HFFc6 (cell line): ENCODE data around the gene S100A8. TPM values are rescaled to one million over a fixed set of nuclear protein-coding genes. Genes with fewer than 3 reads are reported as not detected.

Experiments used
- DNase-seq: peaks from one replicate; pipeline ENCODE4 v3.0.0-alpha.2; 2018
- H3K27ac Mint-ChIP-seq: 2 replicates; pipeline ENCODE4 v1.8.0; 2020; ENCODE audit warnings: mild to moderate bottlenecking, mixed read lengths
- H3K27me3 Mint-ChIP-seq: 2 replicates; pipeline ENCODE4 v1.8.0; 2021; ENCODE audit warnings: mild to moderate bottlenecking, moderate library complexity, mixed read lengths; ENCODE audit not compliant: insufficient read depth
- H3K36me3 Mint-ChIP-seq: 2 replicates; pipeline ENCODE4 v1.8.0; 2021; ENCODE audit warnings: low read depth, mixed read lengths
- H3K4me1 Mint-ChIP-seq: 2 replicates; pipeline ENCODE4 v1.8.0; 2020; ENCODE audit warnings: low read depth, mixed read lengths
- H3K4me3 Mint-ChIP-seq: 2 replicates; pipeline ENCODE4 v1.8.0; 2020; ENCODE audit warnings: mild to moderate bottlenecking, moderate library complexity, mixed read lengths
- H3K9me3 Mint-ChIP-seq: 2 replicates; pipeline ENCODE4 v1.8.0; 2020; ENCODE audit warnings: mild to moderate bottlenecking, mixed read lengths
- total RNA-seq, 6 experiments: library from RNA; stranded (reverse); fragmentation: NEBNext Ultra II Directional; extraction: Animal tissue kit (Norgen Biotek cat#: 25700); gene quantifications; 2 replicates in 1 of 6; 3 replicates in 5 of 6; pipeline ENCODE4 v1.2.3, GENCODE V29; 2021
- TF ChIP-seq, protein P1 (sequence below): fragments of 200-600 bp; sonication (generic); IDR thresholded peaks from 2 replicates; pipeline ENCODE4 v1.5.0; 2021; ENCODE audit warnings: antibody characterized with exemption, mild to moderate bottlenecking

The S100A8 gene
- total RNA-seq, 6 experiments from 2014 or later, result not detected

DNA sequence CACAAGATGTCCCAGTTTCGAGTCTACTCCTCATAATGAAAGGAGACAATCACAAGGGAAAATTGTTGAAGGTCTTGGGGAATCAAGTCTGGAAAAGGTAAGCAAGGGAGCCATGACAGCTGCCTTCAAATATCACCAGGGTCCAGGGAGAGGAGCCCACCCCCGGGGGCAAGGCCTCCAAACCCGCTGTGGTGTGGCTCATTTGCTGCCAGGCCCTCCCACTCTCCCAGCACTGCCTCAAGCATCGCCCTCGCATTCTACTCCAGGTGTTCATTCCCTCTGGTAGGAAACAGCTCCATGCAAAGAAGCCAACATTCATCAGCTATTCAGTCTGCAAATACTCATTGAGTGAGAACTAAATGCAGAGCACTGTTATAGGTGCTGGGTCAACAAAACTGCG lies 24.6 kb downstream of the S100A8 start:
- DNase-seq, result no peak
- no peaks in the 10 kb centered on the region for H3K9me3 Mint-ChIP-seq
- no peak overlapping the region for H3K4me3 Mint-ChIP-seq
- no peaks in the 10 kb centered on the region for H3K4me1 Mint-ChIP-seq
- no peak overlapping the region for H3K27ac Mint-ChIP-seq
- no peaks in the 10 kb centered on the region for H3K36me3 Mint-ChIP-seq
- peaks cover 41% of the 10 kb centered on the region for H3K27me3 Mint-ChIP-seq
- TF ChIP-seq, protein P1, sequence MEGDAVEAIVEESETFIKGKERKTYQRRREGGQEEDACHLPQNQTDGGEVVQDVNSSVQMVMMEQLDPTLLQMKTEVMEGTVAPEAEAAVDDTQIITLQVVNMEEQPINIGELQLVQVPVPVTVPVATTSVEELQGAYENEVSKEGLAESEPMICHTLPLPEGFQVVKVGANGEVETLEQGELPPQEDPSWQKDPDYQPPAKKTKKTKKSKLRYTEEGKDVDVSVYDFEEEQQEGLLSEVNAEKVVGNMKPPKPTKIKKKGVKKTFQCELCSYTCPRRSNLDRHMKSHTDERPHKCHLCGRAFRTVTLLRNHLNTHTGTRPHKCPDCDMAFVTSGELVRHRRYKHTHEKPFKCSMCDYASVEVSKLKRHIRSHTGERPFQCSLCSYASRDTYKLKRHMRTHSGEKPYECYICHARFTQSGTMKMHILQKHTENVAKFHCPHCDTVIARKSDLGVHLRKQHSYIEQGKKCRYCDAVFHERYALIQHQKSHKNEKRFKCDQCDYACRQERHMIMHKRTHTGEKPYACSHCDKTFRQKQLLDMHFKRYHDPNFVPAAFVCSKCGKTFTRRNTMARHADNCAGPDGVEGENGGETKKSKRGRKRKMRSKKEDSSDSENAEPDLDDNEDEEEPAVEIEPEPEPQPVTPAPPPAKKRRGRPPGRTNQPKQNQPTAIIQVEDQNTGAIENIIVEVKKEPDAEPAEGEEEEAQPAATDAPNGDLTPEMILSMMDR, result no peak

- H3K36me3 Mint-ChIP-seq, result no peaks in the 10 kb centered on the region
- TF ChIP-seq, protein P1, result no peak
Measured at GRCh38 chr1:153365696-153366095, 25.2 kb downstream of the S100A8 start.

GRCh38 chr1:153364766-153365666 lies 25.9 kb downstream of the S100A8 start:
- no peak overlapping the region for H3K27ac Mint-ChIP-seq
- no peaks in the 10 kb centered on the region for H3K36me3 Mint-ChIP-seq
- TF ChIP-seq, protein P1, result no peak
- no peak for DNase-seq
- H3K4me3 Mint-ChIP-seq, result no peak overlapping the region
- no peaks in the 10 kb centered on the region for H3K4me1 Mint-ChIP-seq
- no peaks in the 10 kb centered on the region for H3K9me3 Mint-ChIP-seq
- peaks cover 42% of the 10 kb centered on the region for H3K27me3 Mint-ChIP-seq

More at GRCh38 chr1:153365696-153366095, 25.2 kb downstream of the S100A8 start:
- Mint-ChIP-seq H3K4me1 (no peaks in the 10 kb centered on the region), H3K4me3 (no peak overlapping the region), H3K27me3 (peaks cover 39% of the 10 kb centered on the region), H3K27ac (no peak overlapping the region), H3K9me3 (no peaks in the 10 kb centered on the region)
- no peak for DNase-seq

DNA sequence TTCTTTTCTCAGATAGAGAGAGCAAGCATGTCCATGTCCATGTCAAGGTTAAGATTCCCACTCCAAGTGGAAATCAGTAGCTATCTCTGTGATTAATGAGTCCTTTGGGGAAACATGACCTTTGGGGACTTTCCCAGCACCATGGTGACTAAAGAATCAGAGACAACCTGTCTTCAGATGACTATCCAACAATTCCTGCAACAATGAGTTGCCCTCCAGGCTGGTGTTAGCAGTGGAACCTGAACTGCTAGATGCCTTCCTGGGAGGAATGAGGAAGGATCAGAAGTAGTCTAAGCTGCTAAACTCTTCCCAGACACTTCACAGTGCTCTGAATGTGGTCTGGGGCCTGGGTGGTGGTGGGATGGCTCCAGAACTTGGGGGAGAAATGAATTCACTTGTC lies 26.7 kb downstream of the S100A8 start:
- Mint-ChIP-seq H3K4me3 (no peak overlapping the region), H3K36me3 (no peaks in the 10 kb centered on the region), H3K4me1 (no peaks in the 10 kb centered on the region), H3K27ac (no peak overlapping the region), H3K27me3 (peaks cover 42% of the 10 kb centered on the region), H3K9me3 (no peaks in the 10 kb centered on the region)
- TF ChIP-seq, protein P1, result no peak
- no peak for DNase-seq

GRCh38 chr1:153363641-153364040 lies 27.2 kb downstream of the S100A8 start:
- TF ChIP-seq, protein P1, result no peak
- H3K36me3 Mint-ChIP-seq, result no peaks in the 10 kb centered on the region
- H3K4me3 Mint-ChIP-seq, result no peak overlapping the region
- no peaks in the 10 kb centered on the region for H3K4me1 Mint-ChIP-seq
- no peaks in the 10 kb centered on the region for H3K9me3 Mint-ChIP-seq
- peaks cover 42% of the 10 kb centered on the region for H3K27me3 Mint-ChIP-seq
- DNase-seq, result no peak
- H3K27ac Mint-ChIP-seq, result no peak overlapping the region
